Caco-2 (cell line): ENCODE measurements around the gene RIIAD1. TPM values are rescaled to one million over a fixed set of nuclear protein-coding genes. Genes with fewer than 3 reads are reported as not detected.

ENCODE experiments used
- BruUV-seq: library from RNA; stranded (reverse); fragments of 400-500 nt; replicated peaks from 2 replicates; lab custom pipeline; 2021; lab: Mats Ljungman, UMichigan
- CTCF ChIA-PET: fragments of 300-600 bp; sonication (Branson Sonifier 250); formaldehyde crosslinking; loops from one replicate; lab custom pipeline; 2022; ENCODE audit warnings: antibody characterized with exemption; lab: Charles Lee
- POLR2A ChIA-PET: fragments of 300-600 bp; sonication (Branson Sonifier 250); formaldehyde crosslinking; loops from one replicate; lab custom pipeline; 2022; ENCODE audit warnings: antibody characterized with exemption; lab: Charles Lee
- DNase-seq, 2 experiments: peaks; one replicate each; pipeline versions ENCODE4 v3.0.0 to v3.0.0-alpha.2; 2020 to 2022
- H3K27me3 ChIP-seq: replicated peaks from 2 replicates; pipeline ENCODE4 v1.6.0; 2011; ENCODE audit warnings: low read length; ENCODE audit not compliant: control insufficient read depth, insufficient read depth
- H3K36me3 ChIP-seq: 2 replicates; pipeline ENCODE4 v1.5.1; 2011; ENCODE audit warnings: low read length; ENCODE audit not compliant: control insufficient read depth, insufficient read depth
- H3K4me1 ChIP-seq: fragments of 250-450 bp; sonication (Bioruptor Pico); 2 replicates; pipeline ENCODE4 v1.5.1; 2020; ENCODE audit warnings: mild to moderate bottlenecking
- H3K4me3 ChIP-seq: 2 replicates; pipeline ENCODE4 v1.5.1; 2011; ENCODE audit warnings: low read depth, mild to moderate bottlenecking, control low read depth, low read length
- H3K9me3 ChIP-seq: fragments of 250-450 bp; sonication (Bioruptor Pico); 2 replicates; pipeline ENCODE4 v1.5.1; 2020; ENCODE audit warnings: mild to moderate bottlenecking, moderate library complexity
- H3K27ac Mint-ChIP-seq: one replicate; pipeline ENCODE4 v1.8.0; 2022; ENCODE audit warnings: mixed read lengths; ENCODE audit not compliant: unreplicated experiment
- H3K27me3 Mint-ChIP-seq: one replicate; pipeline ENCODE4 v1.8.0; 2022; ENCODE audit warnings: mixed read lengths; ENCODE audit not compliant: insufficient read depth, unreplicated experiment
- H3K36me3 Mint-ChIP-seq: one replicate; pipeline ENCODE4 v1.8.0; 2022; ENCODE audit warnings: mild to moderate bottlenecking, mixed read lengths; ENCODE audit not compliant: insufficient read depth, unreplicated experiment
- H3K4me1 Mint-ChIP-seq: one replicate; pipeline ENCODE4 v1.8.0; 2022; ENCODE audit warnings: low read depth, mixed read lengths; ENCODE audit not compliant: unreplicated experiment
- H3K4me3 Mint-ChIP-seq: one replicate; pipeline ENCODE4 v1.8.0; 2022; ENCODE audit warnings: mild to moderate bottlenecking, moderate library complexity, mixed read lengths; ENCODE audit not compliant: unreplicated experiment
- H3K9me3 Mint-ChIP-seq: one replicate; pipeline ENCODE4 v1.8.0; 2022; ENCODE audit warnings: mixed read lengths; ENCODE audit not compliant: unreplicated experiment
- intact Hi-C: fragments of 100-400 bp; cut with micrococcal nuclease; formaldehyde crosslinking; loops from one replicate; pipeline ENCODE4 v1.10.0; 2022; ENCODE audit not compliant: unreplicated experiment
- total RNA-seq: library from RNA; stranded (reverse); gene quantifications from 2 replicates; pipeline ENCODE4 v1.2.3, GENCODE V29; 2022
- TF ChIP-seq, protein P1 (sequence below), 2 experiments: fragments of 200-600 bp in 1 of 2; IDR thresholded peaks; 1 replicate in 1 of 2; 2 replicates in 1 of 2; pipeline versions ENCODE4 v1.5.1 to v1.8.0; 2011 to 2022; ENCODE audit warnings: antibody characterized with exemption in 1 of 2, control low read depth in 1 of 2, inconsistent platforms in 1 of 2, low read depth in 1 of 2, low read length in 1 of 2, mild to moderate bottlenecking in 1 of 2, moderate library complexity in 1 of 2; ENCODE audit not compliant: insufficient read depth in 1 of 2, severe bottlenecking in 1 of 2, unreplicated experiment in 1 of 2

RIIAD1 gene
- total RNA-seq, 1 experiment from 2014 or later = 1.0 TPM

DNA sequence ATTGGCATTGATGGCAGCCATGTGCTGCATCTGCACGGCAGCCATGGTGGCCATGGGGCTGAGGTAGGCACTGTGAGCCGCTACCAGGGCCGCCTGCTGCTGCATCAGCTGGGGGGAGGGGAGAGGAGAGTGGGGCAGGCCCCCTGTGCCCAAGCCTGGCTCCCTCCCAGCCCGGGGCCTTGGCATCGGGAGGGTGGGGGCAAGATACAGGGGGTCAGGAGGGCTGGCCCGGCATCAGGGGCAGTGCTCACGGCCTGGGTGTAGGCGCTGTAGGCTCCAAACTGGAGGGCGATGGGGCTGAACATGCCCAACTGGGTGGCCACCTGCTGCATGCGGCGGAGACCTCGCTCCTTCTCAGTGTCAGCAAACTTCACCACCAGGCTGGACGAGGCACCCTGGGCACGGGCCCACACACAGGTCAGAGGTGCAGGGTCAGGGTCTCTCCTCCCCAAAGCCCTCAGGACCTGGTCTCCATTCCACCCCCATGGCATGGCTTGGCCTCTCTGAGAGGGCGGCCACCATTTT lies 13.7 kb upstream of the RIIAD1 start:
- CTCF ChIA-PET = no interaction called here

DNA sequence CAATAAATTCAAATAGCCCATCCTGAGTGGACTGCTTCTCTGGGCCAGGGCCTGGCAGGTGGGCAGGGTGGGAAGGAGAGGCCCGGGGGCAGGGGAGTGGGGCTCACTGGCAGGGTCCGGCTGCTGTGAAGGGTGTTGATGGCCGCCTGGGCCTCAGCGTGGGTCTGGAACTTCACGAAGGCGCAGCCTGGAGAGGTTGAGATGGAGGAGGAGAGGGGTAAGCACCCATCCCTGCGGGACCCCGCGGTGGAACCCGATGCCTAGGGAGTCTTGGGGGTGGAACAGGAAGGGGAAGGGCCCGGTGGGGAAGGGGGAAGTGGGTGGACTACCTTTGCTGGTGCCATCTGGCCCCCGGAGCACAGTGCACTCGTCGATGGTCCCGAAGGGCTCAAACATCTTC lies 12.4 kb upstream of the RIIAD1 start:
- H3K27me3 ChIP-seq = no peaks in the 10 kb centered on the region
- CTCF ChIA-PET = no interaction called here
- no peak overlapping the region for H3K4me3 ChIP-seq
- H3K4me1 ChIP-seq = peaks cover 19% of the 10 kb centered on the region
- TF ChIP-seq, protein P1, sequence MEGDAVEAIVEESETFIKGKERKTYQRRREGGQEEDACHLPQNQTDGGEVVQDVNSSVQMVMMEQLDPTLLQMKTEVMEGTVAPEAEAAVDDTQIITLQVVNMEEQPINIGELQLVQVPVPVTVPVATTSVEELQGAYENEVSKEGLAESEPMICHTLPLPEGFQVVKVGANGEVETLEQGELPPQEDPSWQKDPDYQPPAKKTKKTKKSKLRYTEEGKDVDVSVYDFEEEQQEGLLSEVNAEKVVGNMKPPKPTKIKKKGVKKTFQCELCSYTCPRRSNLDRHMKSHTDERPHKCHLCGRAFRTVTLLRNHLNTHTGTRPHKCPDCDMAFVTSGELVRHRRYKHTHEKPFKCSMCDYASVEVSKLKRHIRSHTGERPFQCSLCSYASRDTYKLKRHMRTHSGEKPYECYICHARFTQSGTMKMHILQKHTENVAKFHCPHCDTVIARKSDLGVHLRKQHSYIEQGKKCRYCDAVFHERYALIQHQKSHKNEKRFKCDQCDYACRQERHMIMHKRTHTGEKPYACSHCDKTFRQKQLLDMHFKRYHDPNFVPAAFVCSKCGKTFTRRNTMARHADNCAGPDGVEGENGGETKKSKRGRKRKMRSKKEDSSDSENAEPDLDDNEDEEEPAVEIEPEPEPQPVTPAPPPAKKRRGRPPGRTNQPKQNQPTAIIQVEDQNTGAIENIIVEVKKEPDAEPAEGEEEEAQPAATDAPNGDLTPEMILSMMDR (IDR thresholded peaks at IDR 0.05; ENCODE audit: insufficient read depth in 1 of 2, low read depth in 1 of 2, low read length in 1 of 2, severe bottlenecking in 1 of 2, unreplicated experiment in 1 of 2) = no peak
- BruUV-seq = no TSS peak
- no peak overlapping the region for H3K27ac Mint-ChIP-seq
- POLR2A ChIA-PET = no interaction called here
- H3K36me3 Mint-ChIP-seq = no peaks in the 10 kb centered on the region
- H3K9me3 ChIP-seq = no peaks in the 10 kb centered on the region
- no peaks in the 10 kb centered on the region for H3K9me3 Mint-ChIP-seq
- no peak for DNase-seq
- no peaks in the 10 kb centered on the region for H3K27me3 Mint-ChIP-seq
- H3K36me3 ChIP-seq = no peaks in the 10 kb centered on the region
- intact Hi-C loops = no loop called here
- H3K4me3 Mint-ChIP-seq = no peak overlapping the region
- peaks cover 7% of the 10 kb centered on the region for H3K4me1 Mint-ChIP-seq

More for the DNA sequence above, 13.7 kb upstream of the RIIAD1 start:
- Histone ChIP-seq H3K9me3 (no peaks in the 10 kb centered on the region), H3K4me3 (no peak overlapping the region), H3K36me3 (no peaks in the 10 kb centered on the region), H3K27me3 (no peaks in the 10 kb centered on the region), H3K4me1 (peaks cover 8% of the 10 kb centered on the region)
- POLR2A ChIA-PET = no interaction called here
- no TSS peak for BruUV-seq
- H3K36me3 Mint-ChIP-seq = no peaks in the 10 kb centered on the region
- no peak for DNase-seq
- TF ChIP-seq, protein P1 (IDR thresholded peaks at IDR 0.05; ENCODE audit: insufficient read depth in 1 of 2, low read depth in 1 of 2, low read length in 1 of 2, severe bottlenecking in 1 of 2, unreplicated experiment in 1 of 2) = no peak
- no peak overlapping the region for H3K4me3 Mint-ChIP-seq
- H3K4me1 Mint-ChIP-seq = peaks cover 3% of the 10 kb centered on the region
- no peaks in the 10 kb centered on the region for H3K27me3 Mint-ChIP-seq
- intact Hi-C loops = no loop called here
- no peaks in the 10 kb centered on the region for H3K9me3 Mint-ChIP-seq
- H3K27ac Mint-ChIP-seq = no peak overlapping the region

DNA sequence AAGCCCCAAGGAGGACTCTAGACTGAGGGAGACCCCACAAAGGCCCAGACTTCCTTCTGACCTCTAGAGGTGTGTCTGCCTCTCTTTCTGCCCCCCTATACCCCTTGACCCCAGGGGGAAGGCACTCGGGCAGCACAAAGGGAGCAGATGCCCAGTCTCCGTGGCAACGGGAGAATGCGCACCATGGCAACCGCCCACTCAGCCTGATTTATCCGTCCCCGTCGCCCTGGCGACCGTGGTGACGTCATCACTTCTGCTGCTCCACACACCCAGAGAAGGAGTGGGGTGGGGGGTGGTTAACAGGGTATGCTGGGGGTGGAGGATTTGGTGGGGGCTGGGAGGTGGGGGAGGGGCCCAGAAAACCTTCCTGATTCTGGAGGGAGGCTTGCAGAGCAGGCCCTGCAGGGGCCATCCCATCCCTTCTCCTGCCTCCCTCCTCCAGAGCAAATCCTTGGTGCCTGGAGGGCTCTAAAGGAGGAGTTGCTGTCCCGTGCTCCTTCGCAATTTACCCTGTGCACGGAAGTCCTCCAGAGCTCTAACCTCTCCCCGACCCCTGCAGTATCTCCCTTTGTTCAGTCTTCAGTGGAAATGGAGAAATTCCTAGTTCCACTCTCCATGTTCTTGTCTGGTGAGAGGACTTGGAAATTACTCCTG lies 11.0 kb upstream of the RIIAD1 start:
- POLR2A ChIA-PET = no interaction called here
- H3K27me3 ChIP-seq = no peaks in the 10 kb centered on the region
- Mint-ChIP-seq H3K27ac (no peak overlapping the region), H3K4me3 (no peak overlapping the region), H3K36me3 (no peaks in the 10 kb centered on the region), H3K9me3 (no peaks in the 10 kb centered on the region), H3K4me1 (peaks cover 11% of the 10 kb centered on the region), H3K27me3 (no peaks in the 10 kb centered on the region)
- no TSS peak for BruUV-seq
- intact Hi-C loops = no loop called here
- TF ChIP-seq, protein P1 (IDR thresholded peaks at IDR 0.05; ENCODE audit: insufficient read depth in 1 of 2, low read depth in 1 of 2, low read length in 1 of 2, severe bottlenecking in 1 of 2, unreplicated experiment in 1 of 2) = no peak
- peaks cover 19% of the 10 kb centered on the region for H3K4me1 ChIP-seq
- H3K36me3 ChIP-seq = no peaks in the 10 kb centered on the region
- H3K4me3 ChIP-seq = no peak overlapping the region
- no peaks in the 10 kb centered on the region for H3K9me3 ChIP-seq
- DNase-seq = peak in 1 of 2 experiments; percentile 28
- CTCF ChIA-PET = no interaction called here
